MM.1S (cell line): ENCODE results near the gene DNPEP.

Experiments used
- DNase-seq: peaks from one replicate; pipeline ENCODE4 v3.0.0-alpha.2; 2015
- H2AFZ ChIP-seq: fragments of 300-600 bp; sonication (generic); 2 replicates; pipeline ENCODE4 v1.6.0; 2016; ENCODE audit warnings: antibody characterized with exemption, low read length
- H3F3A ChIP-seq: fragments of 300-600 bp; sonication (generic); 2 replicates; pipeline ENCODE4 v1.6.1; 2016; ENCODE audit warnings: mild to moderate bottlenecking, antibody characterized with exemption, low read length, moderate library complexity, mixed read lengths; ENCODE audit not compliant: insufficient read depth
- H3K27ac ChIP-seq: fragments of 300-600 bp; sonication (generic); 2 replicates; pipeline ENCODE4 v1.5.1; 2016; ENCODE audit warnings: mild to moderate bottlenecking, low read length
- H3K27me3 ChIP-seq: fragments of 300-600 bp; sonication (generic); replicated peaks from 2 replicates; pipeline ENCODE4 v1.6.0; 2016; ENCODE audit warnings: low read length; ENCODE audit not compliant: insufficient read depth
- H3K36me3 ChIP-seq: fragments of 300-600 bp; sonication (generic); replicated peaks from 2 replicates; pipeline ENCODE4 v1.6.1; 2016; ENCODE audit warnings: mild to moderate bottlenecking, low read length, mixed read lengths; ENCODE audit not compliant: insufficient read depth
- H3K4me1 ChIP-seq: fragments of 300-600 bp; sonication (generic); 2 replicates; pipeline ENCODE4 v1.6.1; 2016; ENCODE audit warnings: low read length, mixed read lengths
- H3K4me2 ChIP-seq: fragments of 300-600 bp; sonication (generic); 2 replicates; pipeline ENCODE4 v1.6.0; 2016; ENCODE audit warnings: low read depth, low read length
- H3K4me3 ChIP-seq: fragments of 300-600 bp; sonication (generic); 2 replicates; pipeline ENCODE4 v1.5.1; 2016; ENCODE audit warnings: low read length, mixed read lengths
- H3K79me2 ChIP-seq: fragments of 300-600 bp; sonication (generic); 2 replicates; pipeline ENCODE4 v1.6.1; 2016; ENCODE audit warnings: mixed run types, low read length, mixed read lengths
- H3K9ac ChIP-seq: fragments of 300-600 bp; sonication (generic); 2 replicates; pipeline ENCODE4 v1.6.1; 2016; ENCODE audit warnings: low read length, mixed read lengths
- H3K9me2 ChIP-seq: fragments of 300-600 bp; sonication (generic); replicated peaks from 2 replicates; pipeline ENCODE4 v1.6.1; 2016; ENCODE audit warnings: mild to moderate bottlenecking, low read length, mixed read lengths; ENCODE audit not compliant: insufficient read depth
- H3K9me3 ChIP-seq: fragments of 300-600 bp; sonication (generic); replicated peaks from 2 replicates; pipeline ENCODE4 v1.6.1; 2016; ENCODE audit warnings: mild to moderate bottlenecking, low read length, mixed read lengths; ENCODE audit not compliant: insufficient read depth
- H4K20me1 ChIP-seq: fragments of 300-600 bp; sonication (generic); 2 replicates; pipeline ENCODE4 v1.6.1; 2016; ENCODE audit warnings: mild to moderate bottlenecking, low read length, moderate library complexity, mixed read lengths; ENCODE audit not compliant: insufficient read depth
- EZH2 ChIP-seq: fragments of 300-600 bp; sonication (generic); optimal IDR thresholded peaks from 2 replicates; pipeline ENCODE3; 2017; ENCODE audit warnings: low read depth, mild to moderate bottlenecking, antibody characterized with exemption, low read length, mixed read lengths
- EZH2phosphoT487 ChIP-seq: fragments of 300-600 bp; sonication (generic); IDR thresholded peaks from 2 replicates; pipeline ENCODE4 v1.6.1; 2018; ENCODE audit warnings: antibody characterized with exemption, low read length
- TF ChIP-seq, protein P1 (sequence below): fragments of 300-600 bp; sonication (generic); IDR thresholded peaks from 2 replicates; pipeline ENCODE4 v1.5.1; 2016; ENCODE audit warnings: antibody characterized with exemption, low read length, mixed read lengths

Gene DNPEP

DNA sequence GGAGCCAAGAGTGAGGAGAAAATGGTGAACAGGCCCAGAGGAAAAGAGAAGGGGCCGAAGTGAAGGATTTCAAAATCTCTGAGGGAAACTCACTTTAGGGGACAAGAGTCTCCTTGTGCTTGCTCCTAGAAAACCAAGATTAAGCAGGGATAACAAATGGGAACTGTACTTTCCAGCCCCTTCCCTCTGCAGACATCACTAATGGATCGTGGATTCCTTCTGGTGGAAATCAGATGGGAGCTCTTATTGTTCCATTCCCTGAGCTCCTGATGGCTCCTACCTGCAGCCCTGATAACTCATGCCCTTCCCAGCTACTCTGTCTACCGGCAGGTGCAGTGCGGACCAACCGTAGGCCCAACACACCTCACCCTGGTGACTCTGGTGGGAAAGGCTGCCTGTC is 34.6 kb downstream of the DNPEP start:
- H3K9me3 ChIP-seq, result no peaks in the 10 kb centered on the region

DNA sequence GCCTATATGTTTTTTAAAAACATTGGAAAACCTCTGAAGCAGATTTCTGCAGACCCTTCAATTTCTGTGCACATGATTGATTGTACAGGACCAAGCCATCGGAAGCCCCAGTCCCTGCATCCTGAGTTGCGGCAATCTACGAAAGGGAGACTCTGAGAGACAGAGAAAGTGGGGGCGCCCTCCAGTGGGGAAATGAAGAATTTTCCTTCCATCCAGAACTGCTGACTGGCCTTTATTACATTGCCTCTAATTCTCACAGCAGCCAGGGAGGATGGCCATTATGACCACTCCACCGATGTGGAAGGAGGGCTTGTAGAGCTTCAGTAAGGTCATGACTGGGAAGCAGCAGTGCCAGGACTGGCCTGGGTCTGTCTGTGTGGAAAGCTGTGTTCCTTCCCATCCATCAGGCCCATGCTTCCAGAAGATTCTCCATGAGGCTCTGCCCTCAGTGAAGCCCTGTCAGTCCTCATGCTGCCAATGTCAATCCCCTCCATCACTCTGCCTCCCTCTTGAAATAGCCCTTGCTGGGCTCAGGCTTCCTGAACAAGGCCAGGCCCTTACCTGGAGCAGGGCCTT is 35.2 kb downstream of the DNPEP start:
- Histone ChIP-seq H3K9me2 (no peaks in the 10 kb centered on the region), H3K27ac (no peak overlapping the region), H3K9ac (no peak overlapping the region), H3K4me2 (no peak overlapping the region), H3K9me3 (no peaks in the 10 kb centered on the region), H3K4me1 (no peaks in the 10 kb centered on the region), H3K4me3 (no peak overlapping the region), H3K36me3 (no peaks in the 10 kb centered on the region), H3K27me3 (peaks cover 6% of the 10 kb centered on the region; the same call in 1 of the 2 replicates), H4K20me1 (no peaks in the 10 kb centered on the region), H3F3A (no peaks in the 10 kb centered on the region), H2AFZ (no peak overlapping the region), H3K79me2 (no peaks in the 10 kb centered on the region)
- TF ChIP-seq, protein P1, sequence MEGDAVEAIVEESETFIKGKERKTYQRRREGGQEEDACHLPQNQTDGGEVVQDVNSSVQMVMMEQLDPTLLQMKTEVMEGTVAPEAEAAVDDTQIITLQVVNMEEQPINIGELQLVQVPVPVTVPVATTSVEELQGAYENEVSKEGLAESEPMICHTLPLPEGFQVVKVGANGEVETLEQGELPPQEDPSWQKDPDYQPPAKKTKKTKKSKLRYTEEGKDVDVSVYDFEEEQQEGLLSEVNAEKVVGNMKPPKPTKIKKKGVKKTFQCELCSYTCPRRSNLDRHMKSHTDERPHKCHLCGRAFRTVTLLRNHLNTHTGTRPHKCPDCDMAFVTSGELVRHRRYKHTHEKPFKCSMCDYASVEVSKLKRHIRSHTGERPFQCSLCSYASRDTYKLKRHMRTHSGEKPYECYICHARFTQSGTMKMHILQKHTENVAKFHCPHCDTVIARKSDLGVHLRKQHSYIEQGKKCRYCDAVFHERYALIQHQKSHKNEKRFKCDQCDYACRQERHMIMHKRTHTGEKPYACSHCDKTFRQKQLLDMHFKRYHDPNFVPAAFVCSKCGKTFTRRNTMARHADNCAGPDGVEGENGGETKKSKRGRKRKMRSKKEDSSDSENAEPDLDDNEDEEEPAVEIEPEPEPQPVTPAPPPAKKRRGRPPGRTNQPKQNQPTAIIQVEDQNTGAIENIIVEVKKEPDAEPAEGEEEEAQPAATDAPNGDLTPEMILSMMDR, result peak; percentile 70
- TF ChIP-seq EZH2phosphoT487 (no peak), EZH2 (no peak)
- peak; percentile 53 for DNase-seq

More for the DNA sequence above, 34.6 kb downstream of the DNPEP start:
- Histone ChIP-seq H3K4me1 (no peaks in the 10 kb centered on the region), H3K36me3 (no peaks in the 10 kb centered on the region), H3K9ac (no peak overlapping the region), H3K79me2 (no peaks in the 10 kb centered on the region), H2AFZ (no peak overlapping the region), H3K9me2 (no peaks in the 10 kb centered on the region), H3K27me3 (peaks cover 8% of the 10 kb centered on the region), H3F3A (no peaks in the 10 kb centered on the region), H3K4me3 (no peak overlapping the region), H3K27ac (no peak overlapping the region), H4K20me1 (no peaks in the 10 kb centered on the region), H3K4me2 (no peak overlapping the region)
- TF ChIP-seq EZH2 (no peak), EZH2phosphoT487 (no peak)
- TF ChIP-seq, protein P1, result no peak
- no peak for DNase-seq

DNA sequence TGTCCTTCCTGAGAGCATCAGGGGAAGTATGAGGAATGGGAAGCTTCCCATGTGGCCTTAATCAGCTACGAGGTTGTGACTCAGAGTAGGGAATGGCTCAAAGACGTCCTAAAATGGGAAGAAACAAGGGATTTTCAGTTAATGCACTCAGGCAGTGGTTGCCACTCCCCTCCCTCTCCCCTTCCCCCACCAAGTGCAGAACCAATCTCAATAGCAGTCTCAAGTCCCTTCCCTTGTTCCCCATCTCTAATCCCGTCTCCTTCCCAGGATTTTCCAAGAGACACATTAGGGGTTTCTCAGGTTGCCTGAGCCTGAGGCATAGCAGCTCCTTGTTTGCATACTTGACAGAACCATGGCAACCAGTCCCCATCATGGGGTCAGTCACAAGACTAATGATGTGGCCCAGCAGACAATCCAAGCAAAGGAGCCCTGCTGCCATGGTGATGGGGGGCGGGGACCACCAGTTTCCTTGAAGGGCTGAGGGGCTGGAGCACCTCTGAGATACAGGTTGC is 36.9 kb downstream of the DNPEP start:
- Histone ChIP-seq H3K36me3 (no peaks in the 10 kb centered on the region), H3K4me2 (no peak overlapping the region), H3K27me3 (peaks cover 6% of the 10 kb centered on the region; the same call in 1 of the 2 replicates), H3K4me1 (no peaks in the 10 kb centered on the region), H3K9ac (no peak overlapping the region), H3K9me2 (no peaks in the 10 kb centered on the region), H3K27ac (no peak overlapping the region), H3F3A (no peaks in the 10 kb centered on the region), H4K20me1 (no peaks in the 10 kb centered on the region), H3K9me3 (no peaks in the 10 kb centered on the region), H3K4me3 (no peak overlapping the region), H3K79me2 (no peaks in the 10 kb centered on the region), H2AFZ (no peak overlapping the region)
- TF ChIP-seq, protein P1, result no peak
- TF ChIP-seq EZH2phosphoT487 (no peak), EZH2 (no peak)
- no peak for DNase-seq
